GM06990 (cell line): ENCODE results near the gene POMP.
"Not testable (repeated sequence)": the region's sequence is repeated elsewhere in the genome, so short reads cannot be mapped to it uniquely, and the experiment has no call there.

Experiments used
- DNase-seq: peaks from one replicate; pipeline ENCODE4 v3.0.0-alpha.2; 2011; ENCODE audit not compliant: insufficient read length; ENCODE audit errors: extremely low read depth
- H3K27me3 ChIP-seq: replicated peaks from 2 replicates; pipeline ENCODE4 v1.6.0; 2011; ENCODE audit warnings: low read length; ENCODE audit not compliant: control insufficient read depth, insufficient read depth
- H3K36me3 ChIP-seq: 2 replicates; pipeline ENCODE4 v1.5.1; 2011; ENCODE audit warnings: low read length; ENCODE audit not compliant: control insufficient read depth, insufficient read depth
- H3K4me3 ChIP-seq: replicated peaks from 2 replicates; pipeline ENCODE4 v1.5.1; 2011; ENCODE audit warnings: low read depth, mild to moderate bottlenecking, control low read depth, low read length
- CTCF ChIP-seq: IDR thresholded peaks from 2 replicates; pipeline ENCODE4 v1.5.1; 2011; ENCODE audit warnings: low read length, control low read depth, mild to moderate bottlenecking, inconsistent platforms; ENCODE audit not compliant: insufficient read depth, poor library complexity, severe bottlenecking

POMP gene

GRCh38 chr13:28684257-28684656 is 25.3 kb downstream of the POMP start:
- no peak overlapping the region for H3K4me3 ChIP-seq
- H3K36me3 ChIP-seq, result no peaks in the 10 kb centered on the region; the same call in 1 of the 2 replicates
- H3K27me3 ChIP-seq, result no peaks in the 10 kb centered on the region
- no peak for TF ChIP-seq CTCF
- DNase-seq, result no peak

- no peak for DNase-seq
- Histone ChIP-seq H3K36me3 (no peaks in the 10 kb centered on the region), H3K4me3 (no peak overlapping the region), H3K27me3 (no peaks in the 10 kb centered on the region)
- TF ChIP-seq CTCF, result no peak
Measured at GRCh38 chr13:28685114-28685513, 26.2 kb downstream of the POMP start.

GRCh38 chr13:28685892-28686291 is 27.0 kb downstream of the POMP start:
- no peak for DNase-seq
- Histone ChIP-seq H3K4me3 (no peak overlapping the region), H3K27me3 (no peaks in the 10 kb centered on the region), H3K36me3 (no peaks in the 10 kb centered on the region)
- TF ChIP-seq CTCF, result no peak

- H3K4me3 ChIP-seq, result not testable (repeated sequence)
Measured at GRCh38 chr13:28693605-28694491, 34.9 kb downstream of the POMP start.

GRCh38 chr13:28697441-28697840 is 38.5 kb downstream of the POMP start:
- Histone ChIP-seq H3K36me3 (no peaks in the 10 kb centered on the region), H3K4me3 (no peak overlapping the region), H3K27me3 (no peaks in the 10 kb centered on the region)
- DNase-seq, result no peak
- no peak for TF ChIP-seq CTCF

More at GRCh38 chr13:28693605-28694491, 34.9 kb downstream of the POMP start:
- H3K36me3 ChIP-seq, DNase-seq, H3K27me3 ChIP-seq: not testable (repeated sequence)

- H3K4me3 ChIP-seq, result no peak overlapping the region
- no peak for DNase-seq
- no peak for TF ChIP-seq CTCF
- H3K36me3 ChIP-seq, result no peaks in the 10 kb centered on the region
- no peaks in the 10 kb centered on the region for H3K27me3 ChIP-seq
Measured at GRCh38 chr13:28699246-28699645, 40.3 kb downstream of the POMP start.
